SU-DHL-6 (cell line): ENCODE results near the gene DEPDC5.

Experiments used
- H2AFZ ChIP-seq: fragments of 200-600 bp; sonication (generic); 2 replicates; pipeline ENCODE4 v1.6.1; 2014; ENCODE audit warnings: low read depth, mild to moderate bottlenecking, moderate library complexity, mixed read lengths, antibody characterized with exemption, low read length; ENCODE audit not compliant: severe bottlenecking
- H3F3A ChIP-seq: fragments of 200-600 bp; shearing (Covaris generic); 2 replicates; pipeline ENCODE4 v1.6.0; 2016; ENCODE audit warnings: antibody characterized with exemption, mild to moderate bottlenecking; ENCODE audit not compliant: insufficient read depth
- H3K27ac ChIP-seq: fragments of 200-600 bp; sonication (generic); 2 replicates; pipeline ENCODE4 v1.5.1; 2016; ENCODE audit warnings: low read depth, mild to moderate bottlenecking, low read length, moderate library complexity, mixed read lengths
- H3K27me3 ChIP-seq: fragments of 200-600 bp; sonication (generic), shearing (Covaris generic); 2 replicates; pipeline ENCODE4 v1.6.0; 2014; ENCODE audit warnings: mild to moderate bottlenecking, low read length
- H3K36me3 ChIP-seq: fragments of 200-600 bp; sonication (generic); 2 replicates; pipeline ENCODE4 v1.6.1; 2014; ENCODE audit warnings: mild to moderate bottlenecking, low read length, mixed read lengths
- H3K4me2 ChIP-seq: fragments of 300-600, 200-600 bp; shearing (Covaris generic), sonication (generic); 2 replicates; pipeline ENCODE4 v1.6.0; 2014; ENCODE audit warnings: low read length, low read depth, mild to moderate bottlenecking; ENCODE audit not compliant: poor library complexity, severe bottlenecking
- H3K4me3 ChIP-seq: fragments of 200-600 bp; sonication (generic); 2 replicates; pipeline ENCODE4 v1.5.1; 2014; ENCODE audit warnings: antibody characterized with exemption, low read length, mild to moderate bottlenecking, mixed read lengths; ENCODE audit not compliant: insufficient read depth, poor library complexity, severe bottlenecking
- H3K79me2 ChIP-seq: fragments of 200-600 bp; sonication (generic); 2 replicates; pipeline ENCODE4 v1.6.1; 2014; ENCODE audit warnings: mild to moderate bottlenecking, low read length, moderate library complexity; ENCODE audit not compliant: insufficient read depth
- H3K9ac ChIP-seq: fragments of 200-600 bp; sonication (generic); 2 replicates; pipeline ENCODE4 v1.7.0; 2014; ENCODE audit warnings: mild to moderate bottlenecking, low read length
- H3K9me2 ChIP-seq: fragments of 200-600 bp; sonication (generic); replicated peaks from 2 replicates; pipeline ENCODE4 v1.6.1; 2014; ENCODE audit warnings: low read length; ENCODE audit not compliant: insufficient read depth
- H3K9me3 ChIP-seq: fragments of 200-600 bp; sonication (generic); 2 replicates; pipeline ENCODE4 v1.6.1; 2014; ENCODE audit warnings: low read length, mixed read lengths; ENCODE audit not compliant: insufficient read depth
- H4K20me1 ChIP-seq: fragments of 200-600 bp; sonication (generic); 2 replicates; pipeline ENCODE4 v1.6.1; 2014; ENCODE audit warnings: low read depth, mild to moderate bottlenecking, antibody characterized with exemption, low read length, moderate library complexity, mixed read lengths
- CTCF ChIP-seq: fragments of 200-600 bp; sonication (generic); IDR thresholded peaks from one replicate; pipeline ENCODE4 v1.5.1; 2017; ENCODE audit warnings: antibody characterized with exemption, mild to moderate bottlenecking, low read length, moderate library complexity; ENCODE audit not compliant: insufficient read depth, poor library complexity, severe bottlenecking
- EZH2phosphoT487 ChIP-seq: fragments of 200-600 bp; sonication (generic), shearing (Covaris generic); conservative IDR thresholded peaks from 2 replicates; pipeline ENCODE4 v1.6.1; 2018; ENCODE audit warnings: mild to moderate bottlenecking, antibody characterized with exemption, low read length, moderate library complexity, mixed read lengths

DEPDC5 gene

GRCh38 chr22:31874821-31875220 lies 121.0 kb downstream of the DEPDC5 start:
- Histone ChIP-seq H3K9me3 (no peaks in the 10 kb centered on the region), H3K36me3 (0 out of 2 replicates have a peak, but pooled peaks cover 4% of the 10 kb centered on the region), H2AFZ (no peak overlapping the region), H3K79me2 (no peaks in the 10 kb centered on the region), H3K27ac (no peak overlapping the region), H4K20me1 (no peaks in the 10 kb centered on the region), H3K9me2 (no peaks in the 10 kb centered on the region), H3K9ac (no peak overlapping the region), H3K4me3 (no peak overlapping the region), H3K4me2 (no peak overlapping the region), H3K27me3 (no peaks in the 10 kb centered on the region), H3F3A (no peaks in the 10 kb centered on the region)
- no peak for TF ChIP-seq EZH2phosphoT487
- TF ChIP-seq CTCF = no peak

DNA sequence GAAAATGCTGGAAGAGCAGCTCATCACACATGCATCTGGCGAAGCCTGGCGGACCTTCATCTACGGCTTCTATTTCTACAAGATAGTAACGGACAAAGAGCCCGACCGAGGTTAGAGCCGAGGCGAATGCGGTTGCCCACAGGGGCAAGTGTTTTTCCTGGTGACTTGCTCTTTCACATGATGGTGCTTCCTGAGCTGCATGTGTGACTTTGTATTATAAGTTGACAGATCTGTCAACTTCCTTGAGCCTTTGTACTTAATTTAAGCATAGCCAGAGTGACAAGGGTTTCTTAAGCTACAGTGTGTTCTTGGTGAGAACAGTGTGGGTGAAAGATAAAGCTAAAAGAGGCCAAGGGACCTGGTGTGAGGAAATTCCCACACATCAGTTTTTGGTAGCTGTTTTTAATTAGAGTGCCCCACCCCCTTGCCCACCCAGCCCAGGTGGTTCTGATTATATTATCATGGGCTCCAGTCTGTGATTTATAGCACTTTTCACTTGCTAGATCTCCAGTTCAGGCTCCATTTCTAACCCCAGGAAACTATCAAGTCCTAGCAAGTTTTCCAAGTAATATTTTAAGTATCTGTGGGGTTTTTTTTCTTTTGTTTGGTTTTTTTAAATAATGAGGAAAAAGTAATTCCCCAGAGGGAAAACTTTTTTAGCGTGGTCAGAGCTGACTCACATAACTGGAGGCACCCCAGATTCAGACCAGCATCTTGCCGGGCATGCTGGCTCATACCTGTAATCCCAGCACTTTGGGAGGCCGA lies 122.5 kb downstream of the DEPDC5 start:
- Histone ChIP-seq H3K4me3 (no peak overlapping the region), H3K36me3 (0 out of 2 replicates have a peak, but pooled peaks cover 4% of the 10 kb centered on the region), H3K79me2 (no peaks in the 10 kb centered on the region), H3K27ac (no peak overlapping the region), H3F3A (no peaks in the 10 kb centered on the region), H3K9ac (no peak overlapping the region), H4K20me1 (no peaks in the 10 kb centered on the region), H2AFZ (no peak overlapping the region), H3K27me3 (no peaks in the 10 kb centered on the region), H3K9me3 (no peaks in the 10 kb centered on the region), H3K9me2 (no peaks in the 10 kb centered on the region), H3K4me2 (no peak overlapping the region)
- TF ChIP-seq CTCF (no peak), EZH2phosphoT487 (no peak)

GRCh38 chr22:31879585-31879984 lies 125.8 kb downstream of the DEPDC5 start:
- TF ChIP-seq EZH2phosphoT487 = no peak
- no peak for TF ChIP-seq CTCF
- Histone ChIP-seq H3K36me3 (0 out of 2 replicates have a peak, but pooled peaks cover 4% of the 10 kb centered on the region), H3K79me2 (no peaks in the 10 kb centered on the region), H3F3A (no peaks in the 10 kb centered on the region), H3K4me2 (no peak overlapping the region), H3K4me3 (no peak overlapping the region), H3K27ac (no peak overlapping the region), H3K9me3 (no peaks in the 10 kb centered on the region), H3K27me3 (no peaks in the 10 kb centered on the region), H2AFZ (no peak overlapping the region), H4K20me1 (no peaks in the 10 kb centered on the region), H3K9me2 (no peaks in the 10 kb centered on the region), H3K9ac (no peak overlapping the region)
